Fibroblast of villous mesenchyme (primary cell): ENCODE results near the gene DCC. TPM values are rescaled to one million over a fixed set of nuclear protein-coding genes. Genes with fewer than 3 reads are reported as not detected.

Source experiments
- DNase-seq: peaks from one replicate; pipeline ENCODE4 v3.0.0-alpha.2; 2010; ENCODE audit warnings: low read depth
- H3K4me3 ChIP-seq: 2 replicates; pipeline ENCODE4 v1.5.1; 2011; ENCODE audit warnings: low read depth, mild to moderate bottlenecking, low read length
- total RNA-seq: library from RNA; depleted of rRNA; stranded (reverse); fragments of >200 nt; gene quantifications from 2 replicates; pipeline ENCODE4 v1.2.3, GENCODE V29; 2012
- TF ChIP-seq, protein P1 (sequence below): IDR thresholded peaks from 2 replicates; pipeline ENCODE4 v1.5.1; 2012; ENCODE audit warnings: low read depth, mild to moderate bottlenecking, low read length; ENCODE audit not compliant: insufficient read depth

DCC gene
- total RNA-seq, 1 donor, result not detected

GRCh38 chr18:52468496-52468895 is 128.5 kb downstream of the DCC start:
- DNase-seq, result no peak
- TF ChIP-seq, protein P1, sequence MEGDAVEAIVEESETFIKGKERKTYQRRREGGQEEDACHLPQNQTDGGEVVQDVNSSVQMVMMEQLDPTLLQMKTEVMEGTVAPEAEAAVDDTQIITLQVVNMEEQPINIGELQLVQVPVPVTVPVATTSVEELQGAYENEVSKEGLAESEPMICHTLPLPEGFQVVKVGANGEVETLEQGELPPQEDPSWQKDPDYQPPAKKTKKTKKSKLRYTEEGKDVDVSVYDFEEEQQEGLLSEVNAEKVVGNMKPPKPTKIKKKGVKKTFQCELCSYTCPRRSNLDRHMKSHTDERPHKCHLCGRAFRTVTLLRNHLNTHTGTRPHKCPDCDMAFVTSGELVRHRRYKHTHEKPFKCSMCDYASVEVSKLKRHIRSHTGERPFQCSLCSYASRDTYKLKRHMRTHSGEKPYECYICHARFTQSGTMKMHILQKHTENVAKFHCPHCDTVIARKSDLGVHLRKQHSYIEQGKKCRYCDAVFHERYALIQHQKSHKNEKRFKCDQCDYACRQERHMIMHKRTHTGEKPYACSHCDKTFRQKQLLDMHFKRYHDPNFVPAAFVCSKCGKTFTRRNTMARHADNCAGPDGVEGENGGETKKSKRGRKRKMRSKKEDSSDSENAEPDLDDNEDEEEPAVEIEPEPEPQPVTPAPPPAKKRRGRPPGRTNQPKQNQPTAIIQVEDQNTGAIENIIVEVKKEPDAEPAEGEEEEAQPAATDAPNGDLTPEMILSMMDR, result no peak
- H3K4me3 ChIP-seq, result no peak overlapping the region

GRCh38 chr18:52475325-52475724 is 135.3 kb downstream of the DCC start:
- TF ChIP-seq, protein P1, result no peak
- no peak for DNase-seq
- no peak overlapping the region for H3K4me3 ChIP-seq

DNA sequence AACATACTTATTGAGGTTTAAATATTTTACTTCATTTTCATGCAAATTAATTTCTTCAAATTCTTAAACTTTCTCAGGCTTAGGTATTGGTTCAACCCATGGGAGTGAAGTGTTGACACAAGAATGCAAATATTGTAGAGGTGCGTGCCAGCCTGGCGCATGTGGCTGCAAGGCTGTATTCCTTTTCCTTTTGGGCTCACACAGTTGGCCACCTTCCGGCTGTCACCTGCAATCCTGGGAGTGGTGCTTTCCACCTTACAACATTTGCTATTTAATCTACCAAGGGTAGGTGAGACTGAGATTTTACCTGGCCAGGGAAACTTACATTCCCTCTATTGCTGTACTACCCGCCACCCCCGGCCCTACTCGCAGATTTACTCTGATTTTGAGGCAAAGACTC is 141.1 kb downstream of the DCC start:
- DNase-seq, result no peak
- TF ChIP-seq, protein P1, result no peak

GRCh38 chr18:52484977-52485376 is 145.0 kb downstream of the DCC start:
- H3K4me3 ChIP-seq, result no peak overlapping the region
- TF ChIP-seq, protein P1, result no peak
- no peak for DNase-seq

More for the DNA sequence above, 141.1 kb downstream of the DCC start:
- no peak overlapping the region for H3K4me3 ChIP-seq

GRCh38 chr18:52486052-52486451 is 146.1 kb downstream of the DCC start:
- no peak for DNase-seq
- no peak overlapping the region for H3K4me3 ChIP-seq
- TF ChIP-seq, protein P1, result no peak

DNA sequence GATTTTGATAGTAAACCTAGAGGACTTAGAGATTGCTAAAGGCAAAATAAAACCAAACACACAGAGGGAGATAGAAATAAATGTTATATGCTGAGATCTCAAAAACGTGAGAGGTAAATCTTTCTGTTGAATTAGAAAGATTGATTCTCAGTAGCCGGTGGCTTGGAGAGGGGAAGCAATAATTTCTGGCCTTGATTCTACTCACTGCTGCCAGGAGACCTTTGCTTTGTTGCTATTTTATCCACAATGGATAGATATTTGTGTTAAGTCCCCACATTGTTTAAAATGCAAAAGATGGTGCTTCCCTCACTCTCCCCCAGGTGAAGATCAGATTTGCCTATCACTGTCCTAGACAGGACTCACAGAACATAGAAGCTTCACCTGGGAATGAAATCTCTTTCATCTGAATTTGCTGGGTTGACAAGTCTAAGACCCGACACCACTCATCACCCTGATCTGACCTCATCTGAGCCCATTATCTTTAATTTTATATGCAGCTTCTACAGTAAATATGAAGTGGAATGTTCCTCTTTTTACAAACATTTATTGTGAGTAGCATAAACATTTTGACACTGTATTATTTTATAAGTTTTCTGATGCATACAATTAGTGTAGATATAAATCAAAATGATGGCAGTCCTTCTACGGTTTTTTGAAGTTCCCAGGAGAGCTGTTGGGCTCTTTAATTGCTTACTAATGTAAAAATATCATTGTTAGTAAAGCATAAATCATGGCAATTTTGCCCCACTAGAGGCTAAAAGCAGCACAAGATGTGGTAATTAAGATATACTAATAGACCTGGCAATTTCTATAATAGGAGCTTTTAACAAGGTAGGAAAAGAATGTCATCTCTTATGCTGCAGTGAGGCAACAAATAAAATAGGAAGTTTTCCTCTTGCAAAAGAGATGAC is 149.7 kb downstream of the DCC start:
- TF ChIP-seq, protein P1, result no peak

GRCh38 chr18:52496426-52496825 is 156.4 kb downstream of the DCC start:
- no peak overlapping the region for H3K4me3 ChIP-seq
- TF ChIP-seq, protein P1, result no peak
- DNase-seq, result no peak

More for the DNA sequence above, 149.7 kb downstream of the DCC start:
- no peak overlapping the region for H3K4me3 ChIP-seq
- no peak for DNase-seq
